Astrocyte of the cerebellum (primary cell): Measurements from ENCODE around the gene WNT11.

Experiments
- DNase-seq: peaks from one replicate; pipeline ENCODE4 v3.0.0-alpha.2; 2011; ENCODE audit warnings: low read depth
- H3K4me3 ChIP-seq: 2 replicates; pipeline ENCODE4 v1.5.1; 2011; ENCODE audit warnings: mild to moderate bottlenecking, low read depth, low read length, moderate library complexity
- CTCF ChIP-seq: IDR thresholded peaks from 2 replicates; pipeline ENCODE4 v1.5.1; 2012; ENCODE audit warnings: low read length, low read depth, moderate library complexity, mild to moderate bottlenecking; ENCODE audit errors: missing control alignments
- in situ Hi-C: cut with HindIII; loops from 2 replicates; pipeline ENCODE4 v1.10.0; 2017; ENCODE audit warnings: low sequenced_read_pairs

Gene WNT11

GRCh38 chr11:76161261-76161961 is 44.9 kb downstream of the WNT11 start:
- no peak for DNase-seq
- H3K4me3 ChIP-seq, result no peak overlapping the region
- no peak for TF ChIP-seq CTCF
- in situ Hi-C loops, result loop anchor here (25.0 kb wide), 1 partner anchor 249 kb away; no protein-coding TSS in a partner anchor

- DNase-seq, result no peak
- no peak for TF ChIP-seq CTCF
- in situ Hi-C loops, result loop anchor here (25.0 kb wide), 1 partner anchor 249 kb away; no protein-coding TSS in a partner anchor
- no peak overlapping the region for H3K4me3 ChIP-seq
Measured at GRCh38 chr11:76160856-76161255, 45.4 kb downstream of the WNT11 start.

DNA sequence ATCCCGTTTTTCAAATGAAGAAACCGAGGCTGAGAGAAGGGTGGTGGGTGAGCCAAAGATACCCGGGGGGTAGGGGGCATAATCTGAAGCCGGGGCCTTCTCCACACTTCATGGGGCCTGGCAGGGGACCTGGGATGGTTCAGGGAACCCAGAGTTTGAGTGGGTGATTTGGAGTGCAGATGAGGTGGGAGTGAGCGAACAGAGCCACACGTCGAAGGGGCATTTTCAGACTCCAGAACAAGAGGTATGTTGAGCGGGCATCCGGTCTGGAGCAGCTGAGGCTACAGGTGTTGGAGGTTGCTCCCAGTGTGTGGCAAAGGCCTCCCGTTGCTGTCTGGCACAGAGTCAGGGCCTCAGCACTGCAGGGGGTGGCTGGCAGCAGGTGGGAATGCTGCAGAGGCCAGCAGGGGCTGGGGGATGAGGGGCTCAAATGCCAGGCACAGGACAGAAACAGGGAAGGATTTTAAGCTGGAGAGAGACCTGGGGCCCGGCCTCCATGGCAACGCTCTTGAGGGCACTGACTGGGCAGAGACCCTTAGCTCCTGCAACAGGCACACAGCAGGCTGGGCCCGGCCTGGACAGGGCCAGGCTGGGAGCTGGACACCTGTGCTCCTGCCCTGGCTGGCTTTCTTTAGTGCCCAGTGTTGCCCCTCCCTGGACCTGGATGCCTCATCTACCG is 46.2 kb downstream of the WNT11 start:
- TF ChIP-seq CTCF, result no peak
- H3K4me3 ChIP-seq, result no peak overlapping the region
- DNase-seq, result no peak
- in situ Hi-C loops, result loop anchor here (25.0 kb wide), 1 partner anchor 248 kb away; no protein-coding TSS in a partner anchor

DNA sequence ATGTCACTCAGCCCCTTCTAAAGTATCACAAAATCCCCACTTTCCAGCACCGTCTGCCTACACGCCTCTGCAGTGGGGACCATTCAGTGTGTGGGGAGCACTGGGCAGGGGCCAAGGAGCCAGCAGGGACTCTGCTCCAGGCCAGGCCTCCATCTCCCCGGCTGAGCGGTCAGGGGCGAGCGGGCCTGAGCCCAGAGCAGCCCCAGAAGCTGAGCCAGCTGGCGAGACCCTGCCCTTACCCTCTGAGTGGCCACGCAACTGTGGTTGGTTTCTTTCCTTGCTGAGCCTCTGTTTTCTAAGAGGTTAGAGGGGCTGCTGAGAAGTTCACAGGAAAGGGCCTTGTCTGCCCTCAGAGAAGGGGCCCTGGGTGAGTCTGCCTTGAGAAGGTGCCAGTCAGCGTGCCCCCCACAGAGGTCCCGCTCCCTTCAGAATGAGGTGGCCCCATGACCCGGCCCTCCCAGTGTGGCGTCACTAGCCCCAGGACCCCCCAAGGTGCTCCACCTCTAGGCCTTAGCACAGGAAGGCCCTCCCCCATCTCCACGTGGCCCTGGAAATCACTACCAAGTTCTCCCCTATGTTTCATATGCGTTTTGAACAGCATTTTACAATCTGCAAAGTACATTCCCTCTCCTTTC is 46.9 kb downstream of the WNT11 start:
- TF ChIP-seq CTCF, result no peak
- no peak overlapping the region for H3K4me3 ChIP-seq
- no peak for DNase-seq
- in situ Hi-C loops, result loop anchor here (25.0 kb wide), 1 partner anchor 247 kb away; no protein-coding TSS in a partner anchor

GRCh38 chr11:76158394-76159302 is 47.7 kb downstream of the WNT11 start:
- TF ChIP-seq CTCF, result no peak
- in situ Hi-C loops, result loop anchor here (25.0 kb wide), 1 partner anchor 246 kb away; no protein-coding TSS in a partner anchor
- H3K4me3 ChIP-seq, result no peak overlapping the region
- no peak for DNase-seq
